ENCODE results near the gene ARMH3.

DNA sequence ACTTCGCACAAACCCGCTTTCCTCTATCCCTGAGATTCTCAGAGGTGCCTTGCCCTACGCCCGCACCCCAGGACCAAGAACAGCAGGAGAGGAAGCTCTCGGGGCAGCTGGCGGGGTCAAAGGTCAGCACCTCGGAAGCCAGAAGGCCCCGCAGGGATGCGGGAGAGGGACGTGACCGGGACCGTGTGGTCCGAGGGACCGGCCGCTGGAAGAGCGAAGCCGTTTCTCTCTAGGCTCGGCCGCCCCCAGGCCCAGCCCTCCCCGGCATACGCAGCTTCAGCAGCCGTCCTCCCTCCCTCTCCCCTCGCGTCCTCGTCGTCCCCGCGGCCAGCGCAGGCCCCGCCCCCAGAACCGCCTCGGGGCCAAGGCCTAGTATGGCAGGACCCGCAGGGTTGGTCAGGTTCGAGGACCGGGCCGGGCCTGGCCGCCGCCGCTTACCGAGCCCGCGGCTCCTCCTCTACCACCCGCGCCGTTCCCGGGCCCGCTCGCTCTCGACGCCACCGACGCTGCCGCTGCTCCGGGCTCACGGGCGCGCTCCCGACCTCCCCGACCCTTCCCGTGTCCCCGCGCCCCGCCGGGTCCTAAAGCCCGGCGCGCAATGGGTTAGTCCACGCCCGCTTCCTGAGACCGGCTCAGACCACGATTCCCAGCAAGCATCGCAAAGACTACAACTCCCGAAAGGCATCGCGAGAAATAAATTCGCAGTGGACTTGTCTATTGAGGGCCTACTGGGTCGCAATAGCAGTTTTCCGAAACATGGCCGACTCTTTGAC is at the start of gene ARMH3:
- peak; percentile 90 to 92 (median 91) for TF ChIP-seq POLR2AphosphoS5 (IDR thresholded peaks at IDR 0.05)
- TF ChIP-seq, protein P1, sequence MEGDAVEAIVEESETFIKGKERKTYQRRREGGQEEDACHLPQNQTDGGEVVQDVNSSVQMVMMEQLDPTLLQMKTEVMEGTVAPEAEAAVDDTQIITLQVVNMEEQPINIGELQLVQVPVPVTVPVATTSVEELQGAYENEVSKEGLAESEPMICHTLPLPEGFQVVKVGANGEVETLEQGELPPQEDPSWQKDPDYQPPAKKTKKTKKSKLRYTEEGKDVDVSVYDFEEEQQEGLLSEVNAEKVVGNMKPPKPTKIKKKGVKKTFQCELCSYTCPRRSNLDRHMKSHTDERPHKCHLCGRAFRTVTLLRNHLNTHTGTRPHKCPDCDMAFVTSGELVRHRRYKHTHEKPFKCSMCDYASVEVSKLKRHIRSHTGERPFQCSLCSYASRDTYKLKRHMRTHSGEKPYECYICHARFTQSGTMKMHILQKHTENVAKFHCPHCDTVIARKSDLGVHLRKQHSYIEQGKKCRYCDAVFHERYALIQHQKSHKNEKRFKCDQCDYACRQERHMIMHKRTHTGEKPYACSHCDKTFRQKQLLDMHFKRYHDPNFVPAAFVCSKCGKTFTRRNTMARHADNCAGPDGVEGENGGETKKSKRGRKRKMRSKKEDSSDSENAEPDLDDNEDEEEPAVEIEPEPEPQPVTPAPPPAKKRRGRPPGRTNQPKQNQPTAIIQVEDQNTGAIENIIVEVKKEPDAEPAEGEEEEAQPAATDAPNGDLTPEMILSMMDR (IDR thresholded peaks at IDR 0.05 in 8 of 11, conservative IDR thresholded peaks at IDR 0.05 in 3 of 11) = peak in 4 of 11 experiments; percentile 26 to 37 (median 30)
- peak in 1 of 3 donors; percentile 35 for TF ChIP-seq POLR2A (IDR thresholded peaks at IDR 0.05)
